AG10803 (cell line): ENCODE measurements around the gene SPOCK2.
"Not testable (repeated sequence)": the region's sequence is repeated elsewhere in the genome, so short reads cannot be mapped to it uniquely, and the experiment has no call there.

Experiments used
- DNase-seq: peaks from one replicate; pipeline ENCODE4 v3.0.0; 2010; ENCODE audit warnings: low read depth
- H3K4me3 ChIP-seq: 2 replicates; pipeline ENCODE4 v1.5.1; 2011; ENCODE audit warnings: mild to moderate bottlenecking, low read length, control low read depth
- TF ChIP-seq, protein P1 (sequence below): conservative IDR thresholded peaks from 2 replicates; pipeline ENCODE4 v1.5.1; 2011; ENCODE audit warnings: mild to moderate bottlenecking, low read length, control low read depth, inconsistent platforms

The SPOCK2 gene

DNA sequence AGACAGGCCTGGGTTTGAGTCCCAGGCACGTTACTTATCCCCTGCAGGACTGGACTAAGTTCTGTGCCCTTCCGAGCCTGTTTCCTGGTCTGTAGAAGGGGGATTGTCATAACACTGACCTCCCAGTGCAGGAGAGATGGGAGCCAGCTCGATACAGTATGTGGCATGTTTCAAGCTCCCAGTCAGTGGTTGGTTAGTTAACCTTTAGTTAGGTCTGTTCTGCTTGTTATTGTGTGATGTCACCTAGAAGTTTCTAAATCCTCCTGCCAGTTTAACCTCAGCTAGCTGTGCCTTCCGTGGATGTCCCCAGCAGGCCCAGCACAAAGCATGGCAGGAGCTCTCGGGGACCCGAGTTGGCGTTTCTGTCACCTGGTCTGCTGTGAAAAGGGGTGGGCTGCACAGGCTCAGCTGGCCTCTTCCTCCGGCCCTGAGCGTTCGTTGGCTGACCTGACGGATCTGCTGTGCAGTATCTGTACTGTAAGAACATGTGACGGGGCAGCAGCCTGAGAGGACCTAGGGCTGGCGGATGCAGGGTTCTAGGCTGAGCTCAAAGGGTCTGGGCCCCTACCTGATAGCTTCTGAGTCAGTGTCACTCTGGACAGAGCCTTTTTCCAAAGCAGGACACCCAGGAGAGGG, 53.0 kb downstream of the SPOCK2 start:
- TF ChIP-seq, protein P1, sequence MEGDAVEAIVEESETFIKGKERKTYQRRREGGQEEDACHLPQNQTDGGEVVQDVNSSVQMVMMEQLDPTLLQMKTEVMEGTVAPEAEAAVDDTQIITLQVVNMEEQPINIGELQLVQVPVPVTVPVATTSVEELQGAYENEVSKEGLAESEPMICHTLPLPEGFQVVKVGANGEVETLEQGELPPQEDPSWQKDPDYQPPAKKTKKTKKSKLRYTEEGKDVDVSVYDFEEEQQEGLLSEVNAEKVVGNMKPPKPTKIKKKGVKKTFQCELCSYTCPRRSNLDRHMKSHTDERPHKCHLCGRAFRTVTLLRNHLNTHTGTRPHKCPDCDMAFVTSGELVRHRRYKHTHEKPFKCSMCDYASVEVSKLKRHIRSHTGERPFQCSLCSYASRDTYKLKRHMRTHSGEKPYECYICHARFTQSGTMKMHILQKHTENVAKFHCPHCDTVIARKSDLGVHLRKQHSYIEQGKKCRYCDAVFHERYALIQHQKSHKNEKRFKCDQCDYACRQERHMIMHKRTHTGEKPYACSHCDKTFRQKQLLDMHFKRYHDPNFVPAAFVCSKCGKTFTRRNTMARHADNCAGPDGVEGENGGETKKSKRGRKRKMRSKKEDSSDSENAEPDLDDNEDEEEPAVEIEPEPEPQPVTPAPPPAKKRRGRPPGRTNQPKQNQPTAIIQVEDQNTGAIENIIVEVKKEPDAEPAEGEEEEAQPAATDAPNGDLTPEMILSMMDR: no peak
- no peak for DNase-seq
- no peak overlapping the region for H3K4me3 ChIP-seq

DNA sequence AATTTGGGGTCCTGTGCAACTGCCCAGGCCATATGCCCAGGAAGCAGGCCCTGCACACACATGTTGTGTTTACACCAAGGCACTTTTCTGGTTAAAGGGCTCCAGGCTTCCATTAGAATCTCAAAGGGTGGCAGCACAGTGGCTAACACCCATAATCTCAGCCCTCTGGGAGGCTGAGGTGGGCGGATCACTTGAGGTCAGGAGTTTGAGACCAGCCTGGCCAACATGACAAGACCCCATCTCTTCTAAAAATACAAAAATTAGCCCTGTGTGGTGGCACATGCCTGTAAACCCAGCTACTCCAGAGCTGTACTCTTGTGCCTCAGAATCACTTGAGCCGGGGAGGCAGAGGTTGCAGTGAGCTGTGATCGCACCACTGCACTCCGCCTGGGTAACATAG, 53.6 kb downstream of the SPOCK2 start:
- TF ChIP-seq, protein P1: no peak
- no peak overlapping the region for H3K4me3 ChIP-seq
- DNase-seq: no peak

DNA sequence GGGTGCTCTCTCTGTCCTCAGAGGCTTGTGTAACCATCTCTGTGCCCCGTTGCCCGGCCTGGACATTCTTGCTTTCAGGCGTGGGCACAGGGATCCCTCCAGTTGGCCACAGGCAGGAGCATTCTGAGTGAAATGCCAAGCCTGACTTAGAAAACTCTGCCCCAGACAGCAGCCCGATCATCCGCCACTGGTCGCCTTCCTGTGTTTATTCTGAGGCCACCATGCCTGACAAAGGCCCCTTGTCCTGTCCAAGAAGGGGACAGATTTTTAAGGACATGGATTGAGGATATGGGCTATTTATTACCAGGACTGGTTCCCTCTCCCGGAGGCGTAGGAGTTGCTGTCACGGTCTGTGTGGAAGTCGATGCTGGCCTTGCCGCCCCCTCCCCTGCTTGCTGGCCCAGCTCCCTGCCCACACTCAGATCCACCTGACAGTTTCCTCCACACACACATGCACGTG, 54.3 kb downstream of the SPOCK2 start:
- DNase-seq: no peak
- TF ChIP-seq, protein P1: no peak
- H3K4me3 ChIP-seq: no peak overlapping the region

- H3K4me3 ChIP-seq, DNase-seq: not testable (repeated sequence)
These were observed 55.8 kb downstream of the SPOCK2 start for GRCh38 chr10:72032409-72033162.

DNA sequence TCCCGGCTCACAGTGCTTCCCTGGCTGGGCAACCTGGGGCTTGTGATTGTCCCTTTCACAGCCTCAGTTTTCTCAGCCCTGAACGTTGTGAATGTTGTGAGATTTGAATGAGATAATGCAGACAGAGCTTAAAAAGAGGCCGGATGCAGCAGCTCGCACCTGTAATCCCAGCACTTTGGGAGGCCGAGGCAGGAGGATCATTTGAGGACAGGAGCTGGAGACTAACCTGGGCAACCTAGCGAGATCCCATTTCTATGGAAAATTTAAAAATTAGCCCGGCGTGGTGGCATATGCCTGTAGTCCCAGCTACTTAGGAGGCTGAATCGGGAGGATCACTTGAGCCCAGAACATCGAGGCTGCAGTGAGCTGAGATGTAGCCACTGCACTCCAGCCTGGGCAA, 56.6 kb downstream of the SPOCK2 start:
- no peak overlapping the region for H3K4me3 ChIP-seq
- TF ChIP-seq, protein P1: no peak
- DNase-seq: no peak

DNA sequence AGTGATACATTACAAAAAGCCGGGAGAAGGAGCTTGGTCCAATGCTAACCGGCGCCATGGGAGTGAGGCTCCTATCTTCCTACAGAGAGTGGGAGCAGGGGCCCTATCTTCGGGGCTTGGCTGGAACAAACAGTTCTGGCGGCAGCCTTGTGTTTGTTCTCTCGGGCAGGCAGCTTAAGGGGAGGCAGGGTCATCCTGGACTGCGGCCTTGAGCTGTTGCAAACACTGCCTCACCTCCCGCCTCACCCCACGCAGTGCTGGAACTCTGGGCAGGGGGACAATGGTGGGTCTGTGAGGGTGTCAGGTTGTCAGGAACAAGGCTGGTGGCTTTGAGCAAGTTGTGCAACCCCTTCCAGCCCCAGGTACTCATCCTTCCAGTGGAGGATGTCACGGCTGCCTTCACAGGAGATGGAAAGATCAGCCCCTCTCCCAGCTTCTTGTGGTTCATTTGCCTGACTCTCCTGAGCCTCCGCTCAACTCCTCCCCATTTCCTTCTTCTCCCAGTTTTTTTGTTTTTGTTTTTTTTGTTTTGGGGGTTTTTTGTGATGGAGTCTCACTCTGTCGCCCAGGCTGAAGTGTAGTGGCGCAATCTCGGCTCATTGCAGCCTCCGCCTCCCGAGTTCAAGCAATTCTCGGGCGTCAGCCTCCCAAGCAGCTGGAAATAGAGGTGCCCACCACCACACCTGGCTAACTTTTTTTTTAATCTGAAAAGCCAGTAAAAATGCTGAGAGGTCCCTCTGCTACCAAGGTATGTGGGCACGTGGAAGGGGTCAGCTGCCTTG, 57.4 kb downstream of the SPOCK2 start:
- DNase-seq: no peak
- no peak overlapping the region for H3K4me3 ChIP-seq
- TF ChIP-seq, protein P1: no peak

- H3K4me3 ChIP-seq: no peak overlapping the region
- no peak for DNase-seq
- TF ChIP-seq, protein P1: no peak
These were observed 58.9 kb downstream of the SPOCK2 start for GRCh38 chr10:72029414-72029813.
